ENCODE results near the gene ANKRD13A. TPM values are rescaled to one million over a fixed set of nuclear protein-coding genes. Genes with fewer than 3 reads are reported as not detected.

The ANKRD13A gene
- total RNA-seq, 4 donors from 2014 or later: 125 to 167 (median 137) TPM

GRCh38 chr12:109961612-109962011, 37.6 kb upstream of the ANKRD13A start:
- Histone ChIP-seq H3K36me3 (peaks cover 16 to 28% of the 10 kb centered on the region in 2 donors), H3K4me3 (replicated peaks in 1 of 3) (no peak overlapping the region), H3K9me3 (no peaks in the 10 kb centered on the region), H3K27ac (no peak overlapping the region), H3K4me1 (peaks cover 8 to 9% of the 10 kb centered on the region in 2 donors), H3K27me3 (no peaks in the 10 kb centered on the region)
- no peak for DNase-seq
- TF ChIP-seq CTCF (IDR thresholded peaks at IDR 0.05) (no peak), POLR2A (IDR thresholded peaks at IDR 0.05) (no peak)
- 89 to 92% methylated on average over 6 of the region's 6 CpGs for WGBS, 2 donors
- intact Hi-C loops (cut with DNase I): no loop called here

GRCh38 chr12:109962398-109962797, 36.8 kb upstream of the ANKRD13A start:
- H3K4me3 ChIP-seq (replicated peaks in 1 of 3): no peak overlapping the region
- peaks cover 8 to 9% of the 10 kb centered on the region in 2 donors for H3K4me1 ChIP-seq
- 79% methylated on average over 3 of the region's 3 CpGs for WGBS, 2 donors
- TF ChIP-seq CTCF (IDR thresholded peaks at IDR 0.05) (no peak), POLR2A (IDR thresholded peaks at IDR 0.05) (no peak)
- no peak overlapping the region for H3K27ac ChIP-seq
- intact Hi-C loops (cut with DNase I): no loop called here
- no peak for DNase-seq
- H3K36me3 ChIP-seq: peaks cover 19 to 27% of the 10 kb centered on the region in 2 donors
- H3K9me3 ChIP-seq: no peaks in the 10 kb centered on the region
- H3K27me3 ChIP-seq: no peaks in the 10 kb centered on the region

GRCh38 chr12:109963330-109963729, 35.9 kb upstream of the ANKRD13A start:
- Histone ChIP-seq H3K36me3 (peaks cover 19 to 27% of the 10 kb centered on the region in 2 donors), H3K4me1 (peaks cover 8 to 9% of the 10 kb centered on the region in 2 donors), H3K4me3 (replicated peaks in 1 of 3) (no peak overlapping the region), H3K9me3 (no peaks in the 10 kb centered on the region), H3K27ac (no peak overlapping the region), H3K27me3 (no peaks in the 10 kb centered on the region)
- no peak for TF ChIP-seq CTCF (IDR thresholded peaks at IDR 0.05)
- no peak for DNase-seq
- WGBS, 2 donors: 87 to 92% methylated on average over 1 of the region's 1 CpG
- intact Hi-C loops (cut with DNase I): no loop called here

GRCh38 chr12:109963743-109964429, 35.3 kb upstream of the ANKRD13A start:
- Histone ChIP-seq H3K4me3 (replicated peaks in 1 of 3) (no peak overlapping the region), H3K36me3 (peaks cover 19 to 27% of the 10 kb centered on the region in 2 donors), H3K27me3 (no peaks in the 10 kb centered on the region), H3K9me3 (no peaks in the 10 kb centered on the region), H3K4me1 (peaks cover 8 to 9% of the 10 kb centered on the region in 2 donors), H3K27ac (peak overlapping the region in 2 of 3 donors; percentile 7 to 15)
- TF ChIP-seq POLR2A (IDR thresholded peaks at IDR 0.05): no peak
- no peak for TF ChIP-seq CTCF (IDR thresholded peaks at IDR 0.05)
- WGBS, 2 donors: 66 to 69% methylated on average over 4 of the region's 4 CpGs
- DNase-seq: no peak
- intact Hi-C loops (cut with DNase I): no loop called here

GRCh38 chr12:109966546-109966945, 32.7 kb upstream of the ANKRD13A start:
- 96% methylated on average over 4 of the region's 4 CpGs for WGBS, 2 donors
- Histone ChIP-seq H3K9me3 (no peaks in the 10 kb centered on the region), H3K4me3 (replicated peaks in 1 of 3) (no peak overlapping the region), H3K27me3 (no peaks in the 10 kb centered on the region), H3K4me1 (peaks cover 8 to 9% of the 10 kb centered on the region in 2 donors), H3K27ac (no peak overlapping the region), H3K36me3 (peaks cover 18 to 25% of the 10 kb centered on the region in 2 donors)
- intact Hi-C loops (cut with DNase I): no loop called here
- TF ChIP-seq POLR2A (IDR thresholded peaks at IDR 0.05) (no peak), CTCF (IDR thresholded peaks at IDR 0.05) (no peak)
- DNase-seq: no peak
